ENCODE results near the gene UBR1.

DNA sequence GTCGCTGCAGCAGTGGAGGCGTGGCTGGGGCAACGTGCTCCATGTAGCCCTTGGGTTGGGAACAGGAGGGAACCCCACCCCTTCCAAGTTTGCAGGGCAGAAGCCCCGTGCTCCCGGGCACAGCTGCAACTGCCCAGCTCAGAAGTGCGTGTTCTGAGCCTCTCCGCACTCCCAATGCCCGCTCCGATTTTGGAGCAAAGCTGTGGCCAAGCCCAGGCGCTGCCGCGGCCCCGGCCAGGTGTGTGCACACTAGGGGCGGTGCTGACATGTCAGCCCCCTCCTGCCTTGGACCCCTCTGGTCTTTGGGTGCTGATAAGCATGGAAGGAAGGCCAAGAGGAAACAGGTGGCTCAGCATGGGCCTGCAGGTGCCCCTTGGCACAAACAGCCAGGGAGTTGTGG lies 97.7 kb downstream of the UBR1 start:
- TF ChIP-seq, protein P1, sequence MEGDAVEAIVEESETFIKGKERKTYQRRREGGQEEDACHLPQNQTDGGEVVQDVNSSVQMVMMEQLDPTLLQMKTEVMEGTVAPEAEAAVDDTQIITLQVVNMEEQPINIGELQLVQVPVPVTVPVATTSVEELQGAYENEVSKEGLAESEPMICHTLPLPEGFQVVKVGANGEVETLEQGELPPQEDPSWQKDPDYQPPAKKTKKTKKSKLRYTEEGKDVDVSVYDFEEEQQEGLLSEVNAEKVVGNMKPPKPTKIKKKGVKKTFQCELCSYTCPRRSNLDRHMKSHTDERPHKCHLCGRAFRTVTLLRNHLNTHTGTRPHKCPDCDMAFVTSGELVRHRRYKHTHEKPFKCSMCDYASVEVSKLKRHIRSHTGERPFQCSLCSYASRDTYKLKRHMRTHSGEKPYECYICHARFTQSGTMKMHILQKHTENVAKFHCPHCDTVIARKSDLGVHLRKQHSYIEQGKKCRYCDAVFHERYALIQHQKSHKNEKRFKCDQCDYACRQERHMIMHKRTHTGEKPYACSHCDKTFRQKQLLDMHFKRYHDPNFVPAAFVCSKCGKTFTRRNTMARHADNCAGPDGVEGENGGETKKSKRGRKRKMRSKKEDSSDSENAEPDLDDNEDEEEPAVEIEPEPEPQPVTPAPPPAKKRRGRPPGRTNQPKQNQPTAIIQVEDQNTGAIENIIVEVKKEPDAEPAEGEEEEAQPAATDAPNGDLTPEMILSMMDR (IDR thresholded peaks at IDR 0.05): no peak
- TF ChIP-seq POLR2A (IDR thresholded peaks at IDR 0.05): no peak

Measured in tibial nerve (tissue), 3 donors.